Karpas-422 (cell line): ENCODE results near the gene TESK1. TPM values are rescaled to one million over a fixed set of nuclear protein-coding genes. Genes with fewer than 3 reads are reported as not detected.
"Not testable (repeated sequence)": the region's sequence is repeated elsewhere in the genome, so short reads cannot be mapped to it uniquely, and the experiment has no call there.

Experiments
- DNase-seq: peaks from one replicate; pipeline ENCODE4 v3.0.0-alpha.2; 2015
- H2AFZ ChIP-seq: fragments of 200-600 bp; sonication (generic); 2 replicates; pipeline ENCODE4 v1.6.1; 2014; ENCODE audit warnings: antibody characterized with exemption, low read length, mixed read lengths
- H3K27ac ChIP-seq: fragments of 200-600 bp; sonication (generic); 2 replicates; pipeline ENCODE4 v1.5.1; 2014; ENCODE audit warnings: mild to moderate bottlenecking, low read length, moderate library complexity
- H3K27me3 ChIP-seq: fragments of 200-600 bp; sonication (generic); 2 replicates; pipeline ENCODE4 v1.6.1; 2014; ENCODE audit warnings: low read length, mixed read lengths
- H3K36me3 ChIP-seq: fragments of 200-600 bp; sonication (generic); 2 replicates; pipeline ENCODE4 v1.6.1; 2014; ENCODE audit warnings: low read length, mixed read lengths; ENCODE audit not compliant: insufficient read depth
- H3K4me1 ChIP-seq: fragments of 200-600 bp; sonication (generic); 2 replicates; pipeline ENCODE4 v1.6.1; 2014; ENCODE audit warnings: mild to moderate bottlenecking, low read length, mixed read lengths
- H3K4me2 ChIP-seq: fragments of 200-600 bp; sonication (generic); 2 replicates; pipeline ENCODE4 v1.6.1; 2014; ENCODE audit warnings: low read length, low read depth, mild to moderate bottlenecking; ENCODE audit not compliant: poor library complexity, severe bottlenecking
- H3K4me3 ChIP-seq: fragments of 200-600 bp; sonication (generic); 2 replicates; pipeline ENCODE4 v1.5.1; 2014; ENCODE audit warnings: mild to moderate bottlenecking, antibody characterized with exemption, low read length, mixed read lengths
- H3K79me2 ChIP-seq: fragments of 200-600 bp; sonication (generic); 2 replicates; pipeline ENCODE4 v1.6.1; 2014; ENCODE audit warnings: mild to moderate bottlenecking, low read length, mixed read lengths
- H3K9ac ChIP-seq: fragments of 200-600 bp; sonication (generic); 2 replicates; pipeline ENCODE4 v1.6.0; 2014; ENCODE audit warnings: low read length
- H3K9me2 ChIP-seq: fragments of 200-600 bp; sonication (generic), shearing (Covaris generic); replicated peaks from 2 replicates; pipeline ENCODE4 v1.6.0; 2014; ENCODE audit warnings: mild to moderate bottlenecking, low read length, moderate library complexity; ENCODE audit not compliant: insufficient read depth
- H3K9me3 ChIP-seq: fragments of 300-700, 200-600 bp; sonication (generic); 2 replicates; pipeline ENCODE4 v1.6.1; 2014; ENCODE audit warnings: low read length, mixed read lengths
- H4K20me1 ChIP-seq: fragments of 200-600 bp; sonication (generic); 2 replicates; pipeline ENCODE4 v1.6.1; 2014; ENCODE audit warnings: mild to moderate bottlenecking, antibody characterized with exemption, low read length, low read depth; ENCODE audit not compliant: insufficient read depth
- total RNA-seq: library from RNA; depleted of rRNA; stranded (reverse); fragments of >200 nt; shearing (Covaris generic); gene quantifications from 2 replicates; pipeline ENCODE4 v1.2.3, GENCODE V29; 2014; ENCODE audit warnings: low replicate concordance

TESK1 gene
- total RNA-seq, 1 experiment from 2014 or later = 20.2 TPM

DNA sequence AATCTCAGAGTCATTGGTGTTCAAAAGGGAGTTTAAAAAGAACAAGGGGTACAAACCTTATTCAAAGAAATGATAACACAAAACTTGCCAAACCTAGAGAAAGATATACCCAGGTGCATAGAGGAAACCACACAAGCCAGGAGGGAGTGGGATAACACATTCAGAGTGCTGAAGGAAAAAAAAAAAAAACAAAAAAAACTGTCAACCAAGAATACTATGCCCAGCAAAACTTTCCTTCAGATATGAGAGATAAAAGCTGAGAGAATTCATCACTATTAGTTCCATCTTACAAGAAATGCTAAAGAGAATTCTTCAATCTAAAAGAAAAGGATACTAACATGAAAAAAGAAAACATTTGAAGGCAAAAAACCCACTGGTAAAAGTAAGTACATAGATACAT, 11.5 kb upstream of the TESK1 start:
- no peaks in the 10 kb centered on the region for H3K36me3 ChIP-seq
- peak; percentile 21 for DNase-seq
- H3K4me3 ChIP-seq = no peak overlapping the region
- H2AFZ ChIP-seq = no peak overlapping the region
- no peak overlapping the region for H3K9ac ChIP-seq
- H3K27me3 ChIP-seq = no peaks in the 10 kb centered on the region; the same call in 1 of the 2 replicates
- no peaks in the 10 kb centered on the region for H4K20me1 ChIP-seq
- no peaks in the 10 kb centered on the region for H3K9me2 ChIP-seq
- H3K79me2 ChIP-seq = no peaks in the 10 kb centered on the region
- H3K27ac ChIP-seq = no peak overlapping the region
- peaks cover 4% of the 10 kb centered on the region for H3K9me3 ChIP-seq
- no peak overlapping the region for H3K4me2 ChIP-seq
- peaks cover 3% of the 10 kb centered on the region for H3K4me1 ChIP-seq

DNA sequence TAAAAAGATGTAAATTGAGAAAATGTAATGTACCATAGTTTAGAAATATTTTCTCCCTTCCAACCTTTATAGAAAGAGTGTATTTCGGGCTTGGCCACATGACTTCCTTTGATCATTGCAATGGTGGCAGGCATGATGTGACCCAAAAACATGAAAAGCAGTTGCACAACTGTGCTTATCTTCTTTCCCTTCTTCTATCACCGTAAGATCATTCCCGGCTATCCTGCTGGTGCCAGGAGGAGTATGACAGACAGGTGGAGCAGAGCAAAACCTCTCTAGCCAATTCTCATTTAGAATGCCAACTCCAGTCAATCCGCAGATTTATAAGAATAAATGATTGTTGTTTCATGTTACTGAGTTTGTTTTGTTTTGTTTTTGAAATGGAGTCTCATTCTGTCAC, 10.6 kb upstream of the TESK1 start:
- Histone ChIP-seq H3K27me3 (no peaks in the 10 kb centered on the region; the same call in 1 of the 2 replicates), H2AFZ (no peak overlapping the region), H3K4me2 (no peak overlapping the region), H3K9me2 (no peaks in the 10 kb centered on the region), H3K9me3 (peaks cover 4% of the 10 kb centered on the region), H3K79me2 (no peaks in the 10 kb centered on the region), H4K20me1 (no peaks in the 10 kb centered on the region), H3K27ac (no peak overlapping the region), H3K36me3 (no peaks in the 10 kb centered on the region), H3K9ac (no peak overlapping the region), H3K4me1 (peaks cover 12% of the 10 kb centered on the region), H3K4me3 (no peak overlapping the region)
- DNase-seq = peak; percentile 32

DNA sequence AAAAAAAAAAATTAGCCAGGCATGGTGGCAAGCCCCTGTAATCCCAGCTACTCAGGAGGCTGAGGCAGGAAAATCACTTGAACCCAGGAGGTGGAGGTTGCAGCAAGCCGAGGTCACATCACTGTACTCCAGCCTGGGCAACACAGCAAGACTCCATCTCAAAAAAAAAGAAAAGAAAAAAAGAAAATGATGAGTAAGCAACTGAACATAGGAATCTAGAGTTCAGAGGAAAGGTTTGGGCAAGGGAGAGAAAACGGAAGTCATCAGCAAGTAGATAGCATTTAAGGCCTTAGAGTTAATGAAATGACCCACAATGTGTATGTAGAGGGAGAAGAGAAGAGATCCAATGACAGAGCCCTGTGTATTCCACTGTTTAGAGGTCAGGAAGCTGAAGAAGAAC, 8.2 kb upstream of the TESK1 start:
- not testable (repeated sequence) for H3K9ac ChIP-seq, H3K36me3 ChIP-seq, H2AFZ ChIP-seq, H3K27ac ChIP-seq, H3K79me2 ChIP-seq, H3K9me2 ChIP-seq, H4K20me1 ChIP-seq, H3K9me3 ChIP-seq, H3K27me3 ChIP-seq, H3K4me3 ChIP-seq, H3K4me2 ChIP-seq
- DNase-seq = peak; percentile 2
- H3K4me1 ChIP-seq = peaks cover 15% of the 10 kb centered on the region

DNA sequence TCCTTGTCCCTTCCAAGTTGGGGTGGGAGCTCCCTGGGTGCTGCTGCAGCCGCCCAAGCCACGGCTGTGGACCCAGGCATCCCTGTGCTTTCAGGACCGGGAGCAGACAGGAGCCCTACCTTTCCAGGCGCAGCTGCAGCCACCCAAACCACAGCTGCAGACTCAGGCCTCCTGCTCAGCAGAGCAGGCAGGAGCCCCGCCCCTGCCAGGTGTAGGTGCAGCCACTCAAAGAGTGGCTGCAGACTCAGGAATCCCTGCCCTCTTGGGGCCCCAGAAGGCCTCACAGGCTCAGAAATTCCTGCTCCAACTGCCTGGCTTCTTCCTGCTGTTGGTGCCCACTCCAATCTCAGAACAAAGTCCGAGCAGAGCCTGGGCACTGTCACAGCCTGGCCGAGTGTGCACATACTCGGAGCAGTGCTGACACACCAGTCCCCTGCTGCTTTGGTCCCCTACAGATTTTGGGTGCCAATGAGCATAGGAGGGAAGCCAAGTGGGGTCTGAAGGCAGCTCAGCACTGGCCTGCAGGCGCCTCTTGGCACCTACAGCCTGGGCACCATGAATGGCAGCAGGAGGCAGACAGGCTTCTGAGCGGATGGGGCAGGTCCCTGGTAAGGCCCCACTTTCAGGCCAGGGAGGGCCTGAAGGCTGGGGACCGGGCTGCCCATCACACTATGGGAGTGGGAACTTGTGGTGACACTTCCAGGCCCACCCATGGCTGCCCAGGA, 6.0 kb upstream of the TESK1 start:
- no peaks in the 10 kb centered on the region for H3K9me2 ChIP-seq
- H3K4me1 ChIP-seq = peaks cover 27% of the 10 kb centered on the region
- no peak overlapping the region for H3K4me3 ChIP-seq
- H3K9ac ChIP-seq = no peak overlapping the region
- H3K9me3 ChIP-seq = no peaks in the 10 kb centered on the region; the same call in 1 of the 2 replicates
- H3K27ac ChIP-seq = no peak overlapping the region
- no peaks in the 10 kb centered on the region; the same call in 1 of the 2 replicates for H3K27me3 ChIP-seq
- DNase-seq = peak; percentile 54
- H2AFZ ChIP-seq = no peak overlapping the region
- no peaks in the 10 kb centered on the region for H3K79me2 ChIP-seq
- H3K36me3 ChIP-seq = no peaks in the 10 kb centered on the region
- no peaks in the 10 kb centered on the region for H4K20me1 ChIP-seq
- H3K4me2 ChIP-seq = no peak overlapping the region

DNA sequence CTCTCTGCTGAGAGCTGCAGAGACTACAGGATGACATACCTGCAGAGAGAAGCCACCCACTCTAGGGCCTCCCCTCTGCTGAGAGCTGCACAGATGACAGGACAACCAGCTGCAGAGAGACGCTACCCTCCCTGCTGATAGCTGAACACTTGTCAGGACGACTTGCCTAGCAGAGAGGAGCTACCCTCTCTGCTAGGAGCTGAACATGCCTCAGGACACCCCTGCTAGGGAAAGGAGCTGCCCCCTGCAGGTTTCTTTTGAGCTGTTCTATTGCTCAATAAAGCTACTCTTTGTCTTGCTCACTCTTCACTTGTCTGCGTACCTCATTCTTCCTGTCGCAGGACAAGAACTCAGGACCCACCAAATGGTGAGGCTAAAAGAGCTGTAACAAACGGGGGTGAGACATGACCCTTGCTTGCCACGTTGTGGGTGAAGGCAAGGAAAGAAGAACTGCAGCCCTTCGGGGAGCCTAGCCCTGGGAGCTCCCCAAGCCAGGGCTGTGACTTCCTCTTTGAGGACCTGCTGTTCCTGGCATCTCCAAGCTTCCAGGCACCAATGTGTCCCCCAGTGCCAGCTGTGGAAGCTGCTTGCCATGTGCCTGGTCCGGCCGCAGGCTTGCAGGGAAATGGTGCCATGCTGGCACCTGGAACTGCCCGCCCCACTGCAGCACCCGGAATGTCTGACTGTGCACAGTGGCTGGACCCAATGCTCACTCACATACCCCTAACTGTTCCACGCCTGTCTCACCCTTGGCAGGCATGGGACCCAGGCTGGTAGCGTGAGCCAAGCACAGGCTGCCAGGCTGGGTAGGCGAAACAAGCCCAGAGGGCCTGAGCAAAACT, 5.1 kb upstream of the TESK1 start:
- H3K4me2 ChIP-seq = no peak overlapping the region
- H3K9me3 ChIP-seq = no peaks in the 10 kb centered on the region
- H3K4me1 ChIP-seq = peaks cover 33% of the 10 kb centered on the region
- H4K20me1 ChIP-seq = no peaks in the 10 kb centered on the region
- DNase-seq = peak; percentile 58
- no peaks in the 10 kb centered on the region for H3K27me3 ChIP-seq
- H3K79me2 ChIP-seq = no peaks in the 10 kb centered on the region
- H2AFZ ChIP-seq = no peak overlapping the region
- no peak overlapping the region for H3K9ac ChIP-seq
- H3K36me3 ChIP-seq = no peaks in the 10 kb centered on the region
- H3K9me2 ChIP-seq = no peaks in the 10 kb centered on the region
- no peak overlapping the region for H3K27ac ChIP-seq
- H3K4me3 ChIP-seq = no peak overlapping the region

DNA sequence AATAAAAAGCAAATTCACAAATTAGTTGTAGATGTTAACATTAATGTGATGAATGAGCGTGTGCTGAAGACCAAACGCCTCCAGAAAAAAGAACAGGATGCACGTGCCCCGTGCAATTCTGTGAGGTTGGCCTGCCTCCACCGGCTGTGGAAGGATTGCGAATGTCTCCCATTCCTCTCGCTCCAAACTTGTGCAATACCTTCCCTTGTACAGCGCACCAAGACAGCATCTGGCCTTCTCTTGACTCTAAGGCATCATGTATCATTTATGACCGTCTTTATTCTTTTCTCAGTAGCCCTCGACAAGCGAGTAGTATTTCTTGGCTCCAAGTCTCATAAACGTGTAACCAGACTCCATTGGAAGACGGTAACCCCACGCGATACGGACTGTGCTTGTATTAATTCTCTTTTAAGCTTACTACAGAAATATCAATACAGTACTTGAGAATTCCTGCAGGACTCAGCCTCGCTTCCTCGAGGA, 1.5 kb upstream of the TESK1 start:
- Histone ChIP-seq H3K36me3 (no peaks in the 10 kb centered on the region), H3K9ac (peak overlapping the region; percentile 69), H3K9me3 (no peaks in the 10 kb centered on the region), H4K20me1 (no peaks in the 10 kb centered on the region), H3K4me2 (peak overlapping the region; percentile 78), H3K9me2 (no peaks in the 10 kb centered on the region), H2AFZ (peak overlapping the region; percentile 85), H3K4me1 (peaks cover 43% of the 10 kb centered on the region), H3K27me3 (no peaks in the 10 kb centered on the region), H3K79me2 (peaks cover 15% of the 10 kb centered on the region), H3K27ac (no peak overlapping the region), H3K4me3 (peak overlapping the region; percentile 65)
- DNase-seq = no peak

DNA sequence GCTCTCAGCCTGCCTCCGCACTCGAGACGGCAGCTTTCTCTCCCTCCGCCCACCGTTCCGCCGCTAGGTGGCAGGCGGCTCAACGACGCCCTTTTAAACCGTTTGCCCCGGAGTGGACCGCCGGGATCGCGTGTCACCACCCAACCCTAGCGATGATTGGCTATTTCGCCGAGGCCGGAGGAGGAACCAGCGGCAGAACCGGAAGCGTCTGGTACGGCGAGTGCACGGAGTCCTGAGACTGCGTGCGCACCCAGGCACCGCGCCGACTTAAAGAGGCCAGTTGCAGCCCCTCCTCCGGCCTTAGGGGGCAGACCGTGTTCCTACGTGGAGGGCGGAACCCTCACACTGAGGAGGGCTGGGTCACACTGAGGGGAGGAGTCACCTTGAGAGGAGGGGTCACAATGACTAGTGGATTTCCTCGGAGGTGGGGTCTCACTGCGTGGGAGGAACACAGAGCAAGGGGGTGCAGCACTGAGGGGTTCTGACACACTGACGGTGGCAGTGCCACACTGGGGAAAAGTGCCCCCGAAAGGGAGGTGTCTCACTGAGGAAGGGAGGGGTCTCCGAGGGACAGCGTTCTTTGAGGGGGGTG, 980 bp upstream of the TESK1 start:
- peak overlapping the region; percentile 69 for H3K9ac ChIP-seq
- H3K27ac ChIP-seq = 0 out of 2 replicates have a peak overlapping the region, but pooled peaks have one; percentile 28
- DNase-seq = peak; percentile 100
- H3K9me2 ChIP-seq = no peaks in the 10 kb centered on the region
- no peaks in the 10 kb centered on the region for H3K27me3 ChIP-seq
- peak overlapping the region; percentile 88 for H3K4me2 ChIP-seq
- peak overlapping the region; percentile 85 for H2AFZ ChIP-seq
- H3K79me2 ChIP-seq = peaks cover 15% of the 10 kb centered on the region
- H3K4me3 ChIP-seq = peak overlapping the region; percentile 79
- no peaks in the 10 kb centered on the region for H4K20me1 ChIP-seq
- H3K9me3 ChIP-seq = no peaks in the 10 kb centered on the region
- peaks cover 37% of the 10 kb centered on the region for H3K4me1 ChIP-seq
- no peaks in the 10 kb centered on the region for H3K36me3 ChIP-seq
